NCI-H1417 (cell line): ENCODE measurements around the gene MEGF10.
"Not testable (repeated sequence)": the region's sequence is repeated elsewhere in the genome, so short reads cannot be mapped to it uniquely, and the experiment has no call there.

Experiments
- DNase-seq, 3 experiments: peaks; one replicate each; lab custom pipeline; 2025; lab: John Stamatoyannopoulos, UW

The MEGF10 gene

GRCh38 chr5:127290019-127290945 is at the start of gene MEGF10:
Gene MEGF10 (plus strand): TSS chr5:127290796. CDS start chr5:127331309, 40,513 bp downstream.
- no peak for DNase-seq

GRCh38 chr5:127243011-127243410 is 47.6 kb upstream of the MEGF10 start:
- no peak for DNase-seq

GRCh38 chr5:127254729-127255284 is 35.8 kb upstream of the MEGF10 start:
- no peak for DNase-seq

- DNase-seq, result no peak
These were observed 33.6 kb upstream of the MEGF10 start for GRCh38 chr5:127256886-127257597.

GRCh38 chr5:127260686-127261085 is 29.9 kb upstream of the MEGF10 start:
- DNase-seq, result no peak

- not testable (repeated sequence) for DNase-seq
These were observed 25.1 kb upstream of the MEGF10 start for GRCh38 chr5:127265473-127265872.

- not testable (repeated sequence) for DNase-seq
These were observed 22.3 kb upstream of the MEGF10 start for GRCh38 chr5:127268342-127268741.

GRCh38 chr5:127270713-127271112 is 19.9 kb upstream of the MEGF10 start:
- not testable (repeated sequence) for DNase-seq

GRCh38 chr5:127275641-127276193 is 14.9 kb upstream of the MEGF10 start:
- DNase-seq, result peak in 1 of 3 experiments; percentile 29

- peak in 2 of 3 experiments; percentile 10 to 41 for DNase-seq
These were observed 9.9 kb upstream of the MEGF10 start for GRCh38 chr5:127280491-127281220.

- no peak for DNase-seq
These were observed 9.0 kb upstream of the MEGF10 start for GRCh38 chr5:127281609-127282008.

GRCh38 chr5:127288676-127289075 is 1.9 kb upstream of the MEGF10 start:
- no peak for DNase-seq

GRCh38 chr5:127290946-127291693 is 524 bp downstream of the MEGF10 start:
- no peak for DNase-seq

- DNase-seq, result no peak
These were observed 1.6 kb downstream of the MEGF10 start for GRCh38 chr5:127292030-127292735.

- DNase-seq, result no peak
These were observed 2.8 kb downstream of the MEGF10 start for GRCh38 chr5:127293373-127293772.

- no peak for DNase-seq
These were observed 4.2 kb downstream of the MEGF10 start for GRCh38 chr5:127294829-127295228.

GRCh38 chr5:127295454-127295853 is 4.9 kb downstream of the MEGF10 start:
- no peak for DNase-seq

GRCh38 chr5:127296321-127296720 is 5.7 kb downstream of the MEGF10 start:
- no peak for DNase-seq

- not testable (repeated sequence) for DNase-seq
These were observed 6.3 kb downstream of the MEGF10 start for GRCh38 chr5:127296894-127297293.

GRCh38 chr5:127297348-127298035 is 6.9 kb downstream of the MEGF10 start:
- DNase-seq, result no peak
